NK-92 treated with Interleukin-12 subunit alpha and Interleukin-12 subunit beta, amount 100 ng/mL, for 24 hours (cell line): ENCODE data around the gene TRIM29.
A peak's percentile ranks its signal among the peaks of the same experiment; 100 is the strongest.
"Not testable (repeated sequence)": the region's sequence is repeated elsewhere in the genome, so short reads cannot be mapped to it uniquely, and the experiment has no call there.

Experiments
- DNase-seq: peaks from one replicate; lab custom pipeline; 2025; lab: John Stamatoyannopoulos, UW

TRIM29 gene

GRCh38 chr11:120172054-120172911 lies 34.4 kb upstream of the TRIM29 start:
- DNase-seq, result peak; percentile 22

- DNase-seq, result no peak
These were observed 32.9 kb upstream of the TRIM29 start for GRCh38 chr11:120170741-120171261.

GRCh38 chr11:120169981-120170698 lies 32.2 kb upstream of the TRIM29 start:
- no peak for DNase-seq

GRCh38 chr11:120168960-120169681 lies 31.2 kb upstream of the TRIM29 start:
- DNase-seq, result no peak

- no peak for DNase-seq
These were observed 30.4 kb upstream of the TRIM29 start for GRCh38 chr11:120168108-120168959.

GRCh38 chr11:120167659-120168058 lies 29.7 kb upstream of the TRIM29 start:
- no peak for DNase-seq

- DNase-seq, result no peak
These were observed 22.5 kb upstream of the TRIM29 start for GRCh38 chr11:120160436-120160835.

- peak; percentile 51 for DNase-seq
These were observed 15.3 kb upstream of the TRIM29 start for GRCh38 chr11:120153221-120153620.

- DNase-seq, result no peak
These were observed 13.6 kb upstream of the TRIM29 start for GRCh38 chr11:120151536-120151935.

- no peak for DNase-seq
These were observed 11.3 kb upstream of the TRIM29 start for GRCh38 chr11:120149246-120149645.

GRCh38 chr11:120147950-120148270 lies 10.0 kb upstream of the TRIM29 start:
- no peak for DNase-seq

- DNase-seq, result no peak
These were observed 9.4 kb upstream of the TRIM29 start for GRCh38 chr11:120147094-120147949.

GRCh38 chr11:120146413-120147093 lies 8.6 kb upstream of the TRIM29 start:
- DNase-seq, result no peak

GRCh38 chr11:120144501-120144900 lies 6.6 kb upstream of the TRIM29 start:
- DNase-seq, result no peak

GRCh38 chr11:120143472-120143871 lies 5.6 kb upstream of the TRIM29 start:
- not testable (repeated sequence) for DNase-seq

- DNase-seq, result no peak
These were observed 4.7 kb upstream of the TRIM29 start for GRCh38 chr11:120142441-120143100.

- no peak for DNase-seq
These were observed 4.0 kb upstream of the TRIM29 start for GRCh38 chr11:120141768-120142423.

- DNase-seq, result no peak
These were observed 3.3 kb upstream of the TRIM29 start for GRCh38 chr11:120141113-120141767.
